NCI-H187 (cell line): Measurements from ENCODE around the gene MROH8.
"Not testable (repeated sequence)": the region's sequence is repeated elsewhere in the genome, so short reads cannot be mapped to it uniquely, and the experiment has no call there.

Experiments
- DNase-seq, 2 experiments: peaks; one replicate each; lab custom pipeline; 2025; lab: John Stamatoyannopoulos, UW

The MROH8 gene

GRCh38 chr20:37154684-37155298 lies 24.6 kb downstream of the MROH8 start:
- DNase-seq, result no peak

GRCh38 chr20:37152284-37152683 lies 27.1 kb downstream of the MROH8 start:
- no peak for DNase-seq

GRCh38 chr20:37151529-37151928 lies 27.8 kb downstream of the MROH8 start:
- no peak for DNase-seq

GRCh38 chr20:37150864-37151263 lies 28.5 kb downstream of the MROH8 start:
- not testable (repeated sequence) for DNase-seq

- no peak for DNase-seq
Measured at GRCh38 chr20:37147250-37147649, 32.1 kb downstream of the MROH8 start.

GRCh38 chr20:37144856-37145404 lies 34.4 kb downstream of the MROH8 start:
- no peak for DNase-seq

GRCh38 chr20:37142708-37143107 lies 36.6 kb downstream of the MROH8 start:
- no peak for DNase-seq

GRCh38 chr20:37137547-37137946 lies 41.8 kb downstream of the MROH8 start:
- no peak for DNase-seq

- DNase-seq, result no peak
Measured at GRCh38 chr20:37133952-37134351, 45.4 kb downstream of the MROH8 start.

GRCh38 chr20:37131486-37131885 lies 47.9 kb downstream of the MROH8 start:
- no peak for DNase-seq

- DNase-seq, result no peak
Measured at GRCh38 chr20:37128803-37129202, 50.5 kb downstream of the MROH8 start.

GRCh38 chr20:37126290-37126689 lies 53.1 kb downstream of the MROH8 start:
- DNase-seq, result not testable (repeated sequence)

- DNase-seq, result no peak
Measured at GRCh38 chr20:37123441-37123840, 55.9 kb downstream of the MROH8 start.

GRCh38 chr20:37120497-37120896 lies 58.9 kb downstream of the MROH8 start:
- no peak for DNase-seq

- DNase-seq, result no peak
Measured at GRCh38 chr20:37119356-37120036, 59.9 kb downstream of the MROH8 start.

- no peak for DNase-seq
Measured at GRCh38 chr20:37114012-37114411, 65.3 kb downstream of the MROH8 start.

- DNase-seq, result no peak
Measured at GRCh38 chr20:37111926-37112455, 67.4 kb downstream of the MROH8 start.

- DNase-seq, result no peak
Measured at GRCh38 chr20:37108676-37109075, 70.7 kb downstream of the MROH8 start.

GRCh38 chr20:37102571-37102970 lies 76.8 kb downstream of the MROH8 start:
- DNase-seq, result no peak

- no peak for DNase-seq
Measured at GRCh38 chr20:37096415-37097041, 82.8 kb downstream of the MROH8 start.

- DNase-seq, result peak; percentile 79 to 94
Measured at GRCh38 chr20:37095599-37096414, 83.5 kb downstream of the MROH8 start, which contains the start of gene RBL1. Gene RBL1, minus strand, starts transcription at chr20:37095997. Its CDS starts 69 bp downstream, at chr20:37095928.

- no peak for DNase-seq
Measured at GRCh38 chr20:37095108-37095598, 84.2 kb downstream of the MROH8 start.
